K562 (cell line): Measurements from ENCODE around the gene SLC25A42. TPM values are rescaled to one million over a fixed set of nuclear protein-coding genes. Genes with fewer than 3 reads are reported as not detected.
A peak's percentile ranks its signal among the peaks of the same experiment; 100 is the strongest.

Experiments
- BCL6 ChIP-seq: fragments of 250-450 bp; sonication (Bioruptor Pico); IDR thresholded peaks from 2 replicates; pipeline ENCODE4 v1.4.0; 2020
- CCNT2 ChIP-seq: IDR thresholded peaks from 2 replicates; pipeline ENCODE4 v1.6.1; 2011; ENCODE audit warnings: borderline replicate concordance, low read depth, mild to moderate bottlenecking, moderate library complexity, mixed read lengths, low read length; ENCODE audit not compliant: insufficient read length; ENCODE audit errors: extremely low read depth
- CTBP1 ChIP-seq: fragments of 450-650 bp; IDR thresholded peaks from 2 replicates; pipeline ENCODE4 v1.6.1; 2016; ENCODE audit warnings: borderline replicate concordance
- EP400 ChIP-seq: fragments of 450-650 bp; IDR thresholded peaks from 2 replicates; pipeline ENCODE4 v1.6.1; 2017; ENCODE audit warnings: antibody characterized with exemption, mild to moderate bottlenecking, moderate library complexity
- ILF3 ChIP-seq: fragments of 450-650 bp; IDR thresholded peaks from 2 replicates; pipeline ENCODE4 v1.6.1; 2018; ENCODE audit warnings: antibody characterized with exemption, mild to moderate bottlenecking, moderate library complexity, borderline replicate concordance
- KLF16 ChIP-seq: IDR thresholded peaks from 2 replicates; pipeline ENCODE4 v1.6.1; 2016; ENCODE audit warnings: antibody characterized with exemption
- MTA1 ChIP-seq: fragments of 450-650 bp; IDR thresholded peaks from 2 replicates; pipeline ENCODE4 v1.6.1; 2017; ENCODE audit warnings: borderline replicate concordance
- MTF1 ChIP-seq: fragments of 250-450 bp; sonication (Bioruptor Pico); IDR thresholded peaks from 2 replicates; pipeline ENCODE4 v1.9.0; 2021; ENCODE audit warnings: moderate library complexity, mild to moderate bottlenecking, inconsistent platforms, borderline replicate concordance
- NFXL1 ChIP-seq: fragments of 450-650 bp; formaldehyde crosslinking; IDR thresholded peaks from 2 replicates; pipeline ENCODE4 v1.4.0; 2021; ENCODE audit warnings: mild to moderate bottlenecking
- NUFIP1 ChIP-seq: fragments of 450-650 bp; IDR thresholded peaks from 2 replicates; pipeline ENCODE4 v1.6.1; 2018; ENCODE audit not compliant: partially characterized antibody
- RBM25 ChIP-seq: fragments of 200-400 bp; formaldehyde crosslinking; IDR thresholded peaks from 2 replicates; pipeline ENCODE4 v1.6.1; 2018; ENCODE audit warnings: low read length, low read depth, moderate library complexity; ENCODE audit not compliant: severe bottlenecking
- SMARCE1 ChIP-seq: fragments of 450-650 bp; IDR thresholded peaks from 2 replicates; pipeline ENCODE4 v1.7.1; 2016; ENCODE audit warnings: mild to moderate bottlenecking
- SOX6 ChIP-seq: fragments of 450-650 bp; IDR thresholded peaks from 2 replicates; pipeline ENCODE4 v1.6.1; 2014; ENCODE audit warnings: mild to moderate bottlenecking
- SRSF7 ChIP-seq: fragments of 200-400 bp; formaldehyde crosslinking; optimal IDR thresholded peaks from 2 replicates; pipeline ENCODE3; 2017; ENCODE audit warnings: mild to moderate bottlenecking, low read depth, low read length
- YBX1 ChIP-seq: fragments of 450-650 bp; IDR thresholded peaks from 2 replicates; pipeline ENCODE4 v1.7.1; 2016; ENCODE audit warnings: mild to moderate bottlenecking
- ZBTB17 ChIP-seq: fragments of 450-650 bp; formaldehyde crosslinking; IDR thresholded peaks from 2 replicates; pipeline ENCODE4 v1.4.0; 2020; ENCODE audit warnings: mild to moderate bottlenecking
- ZNF24 ChIP-seq: fragments of 450-650 bp; IDR thresholded peaks from 2 replicates; pipeline ENCODE4 v1.6.1; 2016
- ZNF347 ChIP-seq: fragments of 450-650 bp; formaldehyde crosslinking; IDR thresholded peaks from 2 replicates; pipeline ENCODE4 v1.4.0; 2020; ENCODE audit warnings: low read depth, mild to moderate bottlenecking, moderate library complexity
- ZNF695 ChIP-seq: fragments of 450-650 bp; formaldehyde crosslinking; IDR thresholded peaks from 2 replicates; pipeline ENCODE4 v1.4.0; 2020; ENCODE audit warnings: mild to moderate bottlenecking, moderate library complexity
- ZNF77 ChIP-seq: fragments of 250-450 bp; sonication (Bioruptor Pico); IDR thresholded peaks from 2 replicates; pipeline ENCODE4 v1.5.0; 2020
- polyA plus RNA-seq, 8 experiments: library from polyadenylated mRNA; depleted of rRNA in 4 of 8; stranded (reverse) in 5 of 8; unstranded in 3 of 8; fragments of >200 nt; fragmentation: Nextera tagmentation in 2 of 8; fragmentation: Illumina TruSeq in 1 of 8; extraction: Ambion mirVana in 2 of 8; extraction: Trizol in 1 of 8; gene quantifications; 2 replicates each; pipeline versions ENCODE4 v1.2.1 to v1.2.3, GENCODE V29; 2011 to 2014; ENCODE audit warnings: inconsistent platforms in 1 of 8, missing spikeins in 1 of 8
- total RNA-seq, 7 experiments: library from RNA; depleted of rRNA in 6 of 7; stranded (reverse); fragments of >200 nt in 6 of 7; fragmentation: Illumina TruSeq in 2 of 7; extraction: Trizol in 2 of 7; gene quantifications; 2 replicates each; pipeline versions ENCODE4 v1.2.1 to v1.2.3, GENCODE V29; 2011 to 2021; ENCODE audit warnings: low replicate concordance in 1 of 7
- TF ChIP-seq, protein P1 (sequence below): fragments of 450-650 bp; formaldehyde crosslinking; IDR thresholded peaks from 2 replicates; pipeline ENCODE4 v1.4.0; 2020; ENCODE audit warnings: mild to moderate bottlenecking, moderate library complexity
- TF ChIP-seq, protein P2 (sequence below): fragments of 450-650 bp; formaldehyde crosslinking; IDR thresholded peaks from 2 replicates; pipeline ENCODE4 v1.4.0; 2020; ENCODE audit warnings: mild to moderate bottlenecking, moderate library complexity
- TF ChIP-seq, protein P3 (sequence below): sonication (generic); formaldehyde crosslinking; IDR thresholded peaks from 2 replicates; pipeline ENCODE4 v1.8.1; 2022; ENCODE audit warnings: missing genetic modification reagents
- TF ChIP-seq, protein P4 (sequence below): fragments of 250-450 bp; sonication (Bioruptor Pico); IDR thresholded peaks from 2 replicates; pipeline ENCODE4 v1.5.0; 2021; ENCODE audit warnings: mild to moderate bottlenecking, borderline replicate concordance
- TF ChIP-seq, protein P5 (sequence below): fragments of 450-650 bp; formaldehyde crosslinking; IDR thresholded peaks from 2 replicates; pipeline ENCODE4 v1.4.0; 2020; ENCODE audit warnings: mild to moderate bottlenecking, moderate library complexity

SLC25A42 gene
- total and polyA plus RNA-seq, 9 of the 15 experiments (the other 6 are each of a cell fraction or from before 2014, with no cell fraction given): 0.59 to 32.2 (median 14.1) TPM

DNA sequence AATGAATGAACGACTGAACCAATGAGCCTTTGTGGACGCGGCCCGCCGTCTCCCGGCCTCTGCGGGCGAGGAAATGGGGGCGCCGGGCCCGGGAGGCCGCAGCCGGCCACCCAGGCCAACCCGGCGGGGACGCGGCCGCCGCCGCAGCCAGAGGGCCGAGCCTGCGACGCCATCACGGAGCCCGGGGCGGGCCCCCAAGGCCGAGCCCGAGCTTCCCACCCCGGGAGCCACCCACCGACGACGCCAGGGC, 30.7 kb upstream of the SLC25A42 start (continued):
- no peak for TF ChIP-seq CCNT2
- TF ChIP-seq, protein P1, sequence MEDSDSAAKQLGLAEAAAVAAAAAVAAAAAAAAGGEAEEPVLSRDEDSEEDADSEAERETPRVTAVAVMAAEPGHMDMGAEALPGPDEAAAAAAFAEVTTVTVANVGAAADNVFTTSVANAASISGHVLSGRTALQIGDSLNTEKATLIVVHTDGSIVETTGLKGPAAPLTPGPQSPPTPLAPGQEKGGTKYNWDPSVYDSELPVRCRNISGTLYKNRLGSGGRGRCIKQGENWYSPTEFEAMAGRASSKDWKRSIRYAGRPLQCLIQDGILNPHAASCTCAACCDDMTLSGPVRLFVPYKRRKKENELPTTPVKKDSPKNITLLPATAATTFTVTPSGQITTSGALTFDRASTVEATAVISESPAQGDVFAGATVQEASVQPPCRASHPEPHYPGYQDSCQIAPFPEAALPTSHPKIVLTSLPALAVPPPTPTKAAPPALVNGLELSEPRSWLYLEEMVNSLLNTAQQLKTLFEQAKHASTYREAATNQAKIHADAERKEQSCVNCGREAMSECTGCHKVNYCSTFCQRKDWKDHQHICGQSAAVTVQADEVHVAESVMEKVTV (CRISPR knock-in tag): no peak
- TF ChIP-seq, protein P2, sequence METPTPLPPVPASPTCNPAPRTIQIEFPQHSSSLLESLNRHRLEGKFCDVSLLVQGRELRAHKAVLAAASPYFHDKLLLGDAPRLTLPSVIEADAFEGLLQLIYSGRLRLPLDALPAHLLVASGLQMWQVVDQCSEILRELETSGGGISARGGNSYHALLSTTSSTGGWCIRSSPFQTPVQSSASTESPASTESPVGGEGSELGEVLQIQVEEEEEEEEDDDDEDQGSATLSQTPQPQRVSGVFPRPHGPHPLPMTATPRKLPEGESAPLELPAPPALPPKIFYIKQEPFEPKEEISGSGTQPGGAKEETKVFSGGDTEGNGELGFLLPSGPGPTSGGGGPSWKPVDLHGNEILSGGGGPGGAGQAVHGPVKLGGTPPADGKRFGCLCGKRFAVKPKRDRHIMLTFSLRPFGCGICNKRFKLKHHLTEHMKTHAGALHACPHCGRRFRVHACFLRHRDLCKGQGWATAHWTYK: no peak
- no peak for TF ChIP-seq SOX6
- TF ChIP-seq, protein P3, sequence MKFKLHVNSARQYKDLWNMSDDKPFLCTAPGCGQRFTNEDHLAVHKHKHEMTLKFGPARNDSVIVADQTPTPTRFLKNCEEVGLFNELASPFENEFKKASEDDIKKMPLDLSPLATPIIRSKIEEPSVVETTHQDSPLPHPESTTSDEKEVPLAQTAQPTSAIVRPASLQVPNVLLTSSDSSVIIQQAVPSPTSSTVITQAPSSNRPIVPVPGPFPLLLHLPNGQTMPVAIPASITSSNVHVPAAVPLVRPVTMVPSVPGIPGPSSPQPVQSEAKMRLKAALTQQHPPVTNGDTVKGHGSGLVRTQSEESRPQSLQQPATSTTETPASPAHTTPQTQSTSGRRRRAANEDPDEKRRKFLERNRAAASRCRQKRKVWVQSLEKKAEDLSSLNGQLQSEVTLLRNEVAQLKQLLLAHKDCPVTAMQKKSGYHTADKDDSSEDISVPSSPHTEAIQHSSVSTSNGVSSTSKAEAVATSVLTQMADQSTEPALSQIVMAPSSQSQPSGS (CRISPR knock-in tag): no peak
- TF ChIP-seq RBM25: no peak
- TF ChIP-seq, protein P4, sequence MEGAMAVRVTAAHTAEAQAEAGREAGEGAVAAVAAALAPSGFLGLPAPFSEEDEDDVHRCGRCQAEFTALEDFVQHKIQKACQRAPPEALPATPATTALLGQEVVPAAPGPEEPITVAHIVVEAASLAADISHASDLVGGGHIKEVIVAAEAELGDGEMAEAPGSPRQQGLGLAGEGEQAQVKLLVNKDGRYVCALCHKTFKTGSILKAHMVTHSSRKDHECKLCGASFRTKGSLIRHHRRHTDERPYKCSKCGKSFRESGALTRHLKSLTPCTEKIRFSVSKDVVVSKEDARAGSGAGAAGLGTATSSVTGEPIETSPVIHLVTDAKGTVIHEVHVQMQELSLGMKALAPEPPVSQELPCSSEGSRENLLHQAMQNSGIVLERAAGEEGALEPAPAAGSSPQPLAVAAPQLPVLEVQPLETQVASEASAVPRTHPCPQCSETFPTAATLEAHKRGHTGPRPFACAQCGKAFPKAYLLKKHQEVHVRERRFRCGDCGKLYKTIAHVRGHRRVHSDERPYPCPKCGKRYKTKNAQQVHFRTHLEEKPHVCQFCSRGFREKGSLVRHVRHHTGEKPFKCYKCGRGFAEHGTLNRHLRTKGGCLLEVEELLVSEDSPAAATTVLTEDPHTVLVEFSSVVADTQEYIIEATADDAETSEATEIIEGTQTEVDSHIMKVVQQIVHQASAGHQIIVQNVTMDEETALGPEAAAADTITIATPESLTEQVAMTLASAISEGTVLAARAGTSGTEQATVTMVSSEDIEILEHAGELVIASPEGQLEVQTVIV (CRISPR knock-in tag): no peak
- TF ChIP-seq, protein P5, sequence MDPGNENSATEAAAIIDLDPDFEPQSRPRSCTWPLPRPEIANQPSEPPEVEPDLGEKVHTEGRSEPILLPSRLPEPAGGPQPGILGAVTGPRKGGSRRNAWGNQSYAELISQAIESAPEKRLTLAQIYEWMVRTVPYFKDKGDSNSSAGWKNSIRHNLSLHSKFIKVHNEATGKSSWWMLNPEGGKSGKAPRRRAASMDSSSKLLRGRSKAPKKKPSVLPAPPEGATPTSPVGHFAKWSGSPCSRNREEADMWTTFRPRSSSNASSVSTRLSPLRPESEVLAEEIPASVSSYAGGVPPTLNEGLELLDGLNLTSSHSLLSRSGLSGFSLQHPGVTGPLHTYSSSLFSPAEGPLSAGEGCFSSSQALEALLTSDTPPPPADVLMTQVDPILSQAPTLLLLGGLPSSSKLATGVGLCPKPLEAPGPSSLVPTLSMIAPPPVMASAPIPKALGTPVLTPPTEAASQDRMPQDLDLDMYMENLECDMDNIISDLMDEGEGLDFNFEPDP: no peak
- no peak for TF ChIP-seq YBX1
- TF ChIP-seq CTBP1: no peak
- TF ChIP-seq ZNF347 (CRISPR knock-in tag): no peak
- no peak for TF ChIP-seq BCL6 (CRISPR knock-in tag)
- TF ChIP-seq NFXL1 (CRISPR knock-in tag): no peak
- no peak for TF ChIP-seq ZNF77 (CRISPR knock-in tag)
- no peak for TF ChIP-seq MTF1 (CRISPR knock-in tag)
- no peak for TF ChIP-seq MTA1
- TF ChIP-seq ILF3: no peak
- TF ChIP-seq ZNF695: 0 out of 2 replicates have a peak, but pooled peaks have one; percentile 20
- TF ChIP-seq KLF16: no peak
- no peak for TF ChIP-seq EP400
- no peak for TF ChIP-seq SMARCE1
- peak; percentile 42; the same call in 1 of the 2 replicates for TF ChIP-seq ZNF24
- no peak for TF ChIP-seq NUFIP1
- no peak for TF ChIP-seq SRSF7
- TF ChIP-seq ZBTB17: no peak
